GM12865 (cell line): ENCODE measurements around the gene ZBED2.

Source experiments
- DNase-seq: peaks from one replicate; pipeline ENCODE4 v3.0.0; 2010; ENCODE audit warnings: low read depth
- H3K4me3 ChIP-seq: 2 replicates; pipeline ENCODE4 v1.5.1; 2011; ENCODE audit warnings: mild to moderate bottlenecking, low read depth, low read length, control low read depth
- CTCF ChIP-seq: IDR thresholded peaks from 2 replicates; pipeline ENCODE4 v1.5.1; 2011; ENCODE audit warnings: low read length, control low read depth, low read depth, inconsistent platforms; ENCODE audit not compliant: insufficient read depth; ENCODE audit errors: missing control alignments

Gene ZBED2

GRCh38 chr3:111613294-111613693 is 18.1 kb upstream of the ZBED2 start:
- no peak for DNase-seq
- no peak for TF ChIP-seq CTCF
- H3K4me3 ChIP-seq, result no peak overlapping the region

- DNase-seq, result no peak
- H3K4me3 ChIP-seq, result no peak overlapping the region
- TF ChIP-seq CTCF, result no peak
Measured at GRCh38 chr3:111610612-111611054, 15.5 kb upstream of the ZBED2 start.

GRCh38 chr3:111610189-111610588 is 15.0 kb upstream of the ZBED2 start:
- peak; percentile 64 for DNase-seq
- H3K4me3 ChIP-seq, result no peak overlapping the region
- no peak for TF ChIP-seq CTCF

- no peak overlapping the region for H3K4me3 ChIP-seq
- TF ChIP-seq CTCF, result no peak
- no peak for DNase-seq
Measured at GRCh38 chr3:111609700-111610099, 14.6 kb upstream of the ZBED2 start.

- no peak overlapping the region for H3K4me3 ChIP-seq
- no peak for DNase-seq
- no peak for TF ChIP-seq CTCF
Measured at GRCh38 chr3:111608383-111608782, 13.2 kb upstream of the ZBED2 start.

GRCh38 chr3:111607240-111607920 is 12.2 kb upstream of the ZBED2 start:
- TF ChIP-seq CTCF, result no peak
- H3K4me3 ChIP-seq, result no peak overlapping the region
- no peak for DNase-seq

- no peak overlapping the region for H3K4me3 ChIP-seq
- no peak for DNase-seq
- no peak for TF ChIP-seq CTCF
Measured at GRCh38 chr3:111605493-111605892, 10.3 kb upstream of the ZBED2 start.
